AG09309 (cell line): ENCODE results near the gene MELTF.

Experiments
- DNase-seq: peaks from one replicate; pipeline ENCODE4 v3.0.0-alpha.2; 2010; ENCODE audit warnings: low read depth
- H3K4me3 ChIP-seq: 2 replicates; pipeline ENCODE4 v1.5.1; 2011; ENCODE audit warnings: mild to moderate bottlenecking, low read depth, low read length, moderate library complexity; ENCODE audit not compliant: control insufficient read depth
- CTCF ChIP-seq: IDR thresholded peaks from 2 replicates; pipeline ENCODE4 v1.5.1; 2011; ENCODE audit warnings: mild to moderate bottlenecking, low read depth, low read length, inconsistent platforms; ENCODE audit not compliant: insufficient read depth, control insufficient read depth; ENCODE audit errors: missing control alignments

MELTF gene

GRCh38 chr3:196992461-196993065, 37.1 kb downstream of the MELTF start:
- H3K4me3 ChIP-seq, result no peak overlapping the region
- no peak for DNase-seq
- TF ChIP-seq CTCF, result no peak

GRCh38 chr3:196991581-196992460, 37.8 kb downstream of the MELTF start:
- no peak overlapping the region for H3K4me3 ChIP-seq
- no peak for TF ChIP-seq CTCF
- DNase-seq, result no peak

GRCh38 chr3:196990601-196991007, 39.0 kb downstream of the MELTF start:
- H3K4me3 ChIP-seq, result no peak overlapping the region
- no peak for DNase-seq
- TF ChIP-seq CTCF, result no peak

- no peak overlapping the region for H3K4me3 ChIP-seq
- no peak for DNase-seq
- no peak for TF ChIP-seq CTCF
Observed at GRCh38 chr3:196989721-196990262, 39.8 kb downstream of the MELTF start.

GRCh38 chr3:196988241-196989029, 41.2 kb downstream of the MELTF start:
- H3K4me3 ChIP-seq, result no peak overlapping the region
- no peak for TF ChIP-seq CTCF
- no peak for DNase-seq

GRCh38 chr3:196987022-196987421, 42.6 kb downstream of the MELTF start:
- H3K4me3 ChIP-seq, result no peak overlapping the region
- no peak for DNase-seq
- TF ChIP-seq CTCF, result no peak
